COLO668 (cell line): ENCODE measurements around the gene SEM1.
"Not testable (repeated sequence)": the region's sequence is repeated elsewhere in the genome, so short reads cannot be mapped to it uniquely, and the experiment has no call there.

Experiments used
- DNase-seq: peaks from one replicate; lab custom pipeline; 2025; ENCODE audit not compliant: unreplicated experiment; lab: John Stamatoyannopoulos, UW

The SEM1 gene

GRCh38 chr7:96707901-96708774 lies 1.5 kb downstream of the SEM1 start:
- no peak for DNase-seq

GRCh38 chr7:96701258-96701657 lies 8.4 kb downstream of the SEM1 start:
- no peak for DNase-seq

- no peak for DNase-seq
These were observed 9.1 kb downstream of the SEM1 start for GRCh38 chr7:96700516-96700915.

- no peak for DNase-seq
These were observed 10.3 kb downstream of the SEM1 start for GRCh38 chr7:96699219-96699871.

- DNase-seq, result not testable (repeated sequence)
These were observed 11.2 kb downstream of the SEM1 start for GRCh38 chr7:96698449-96698848.

GRCh38 chr7:96697822-96698221 lies 11.8 kb downstream of the SEM1 start:
- DNase-seq, result no peak

GRCh38 chr7:96695581-96695980 lies 14.1 kb downstream of the SEM1 start:
- DNase-seq, result no peak

GRCh38 chr7:96694082-96694481 lies 15.6 kb downstream of the SEM1 start:
- no peak for DNase-seq

- no peak for DNase-seq
These were observed 17.9 kb downstream of the SEM1 start for GRCh38 chr7:96691702-96692101.

- DNase-seq, result no peak
These were observed 20.2 kb downstream of the SEM1 start for GRCh38 chr7:96689414-96689813.

GRCh38 chr7:96686305-96686704 lies 23.3 kb downstream of the SEM1 start:
- no peak for DNase-seq

GRCh38 chr7:96685755-96686154 lies 23.9 kb downstream of the SEM1 start:
- no peak for DNase-seq

- DNase-seq, result no peak
These were observed 24.3 kb downstream of the SEM1 start for GRCh38 chr7:96685353-96685752.

GRCh38 chr7:96679886-96680285 lies 29.8 kb downstream of the SEM1 start:
- DNase-seq, result no peak

- no peak for DNase-seq
These were observed 32.7 kb downstream of the SEM1 start for GRCh38 chr7:96676919-96677318.

- no peak for DNase-seq
These were observed 34.1 kb downstream of the SEM1 start for GRCh38 chr7:96675548-96675947.

GRCh38 chr7:96674565-96674964 lies 35.1 kb downstream of the SEM1 start:
- DNase-seq, result no peak

GRCh38 chr7:96671854-96672253 lies 37.8 kb downstream of the SEM1 start:
- DNase-seq, result no peak

GRCh38 chr7:96670338-96671289 lies 39.0 kb downstream of the SEM1 start:
- no peak for DNase-seq

- no peak for DNase-seq
These were observed 39.8 kb downstream of the SEM1 start for GRCh38 chr7:96669812-96670211.

GRCh38 chr7:96667026-96667425 lies 42.6 kb downstream of the SEM1 start:
- DNase-seq, result no peak
